Measurements from ENCODE around the gene WDR55. TPM values are rescaled to one million over a fixed set of nuclear protein-coding genes. Genes with fewer than 3 reads are reported as not detected.
"Not testable (repeated sequence)": the region's sequence is repeated elsewhere in the genome, so short reads cannot be mapped to it uniquely, and the experiment has no call there.

The WDR55 gene
- total RNA-seq, 1 donor from 2014 or later, result 28.5 TPM

GRCh38 chr5:140639148-140639981 lies 25.3 kb upstream of the WDR55 start, which contains the start of gene TMCO6:
Gene TMCO6, plus strand, starts transcription at chr5:140639451. Its CDS starts 77 bp downstream, at chr5:140639528.
- Mint-ChIP-seq H3K4me1 (ENCODE audit: unreplicated experiment) (peaks cover 23% of the 10 kb centered on the region), H3K36me3 (ENCODE audit: low read depth, unreplicated experiment) (peaks cover 26% of the 10 kb centered on the region), H3K27me3 (ENCODE audit: unreplicated experiment) (peaks cover 11% of the 10 kb centered on the region), H3K4me3 (ENCODE audit: unreplicated experiment) (peak within 1 kb of the TSS; percentile 91), H3K27ac (ENCODE audit: unreplicated experiment) (peak within 1 kb of the TSS; percentile 78), H3K9me3 (ENCODE audit: unreplicated experiment) (no peaks in the 10 kb centered on the region)
- peak; percentile 39 for TF ChIP-seq CTCF (IDR thresholded peaks at IDR 0.05; ENCODE audit: unreplicated experiment)
- DNase-seq (ENCODE audit: low spot score), result peak; percentile 97

GRCh38 chr5:140641716-140642115 lies 23.0 kb upstream of the WDR55 start:
- no peak overlapping the region for H3K27ac Mint-ChIP-seq (ENCODE audit: unreplicated experiment)
- no peak for TF ChIP-seq CTCF (IDR thresholded peaks at IDR 0.05; ENCODE audit: unreplicated experiment)
- DNase-seq (ENCODE audit: low spot score), result no peak
- peaks cover 26% of the 10 kb centered on the region for H3K4me1 Mint-ChIP-seq (ENCODE audit: unreplicated experiment)
- H3K4me3 Mint-ChIP-seq (ENCODE audit: unreplicated experiment), result no peak overlapping the region
- peaks cover 11% of the 10 kb centered on the region for H3K27me3 Mint-ChIP-seq (ENCODE audit: unreplicated experiment)
- no peaks in the 10 kb centered on the region for H3K9me3 Mint-ChIP-seq (ENCODE audit: unreplicated experiment)
- H3K36me3 Mint-ChIP-seq (ENCODE audit: low read depth, unreplicated experiment), result peaks cover 37% of the 10 kb centered on the region

GRCh38 chr5:140642718-140643117 lies 22.0 kb upstream of the WDR55 start:
- Mint-ChIP-seq H3K27ac (ENCODE audit: unreplicated experiment) (no peak overlapping the region), H3K4me3 (ENCODE audit: unreplicated experiment) (no peak overlapping the region), H3K9me3 (ENCODE audit: unreplicated experiment) (no peaks in the 10 kb centered on the region), H3K27me3 (ENCODE audit: unreplicated experiment) (peaks cover 16% of the 10 kb centered on the region), H3K36me3 (ENCODE audit: low read depth, unreplicated experiment) (peaks cover 41% of the 10 kb centered on the region), H3K4me1 (ENCODE audit: unreplicated experiment) (peaks cover 33% of the 10 kb centered on the region)
- DNase-seq (ENCODE audit: low spot score), result no peak
- TF ChIP-seq CTCF (IDR thresholded peaks at IDR 0.05; ENCODE audit: unreplicated experiment), result no peak

- Mint-ChIP-seq H3K4me1 (ENCODE audit: unreplicated experiment) (peaks cover 18% of the 10 kb centered on the region), H3K4me3 (ENCODE audit: unreplicated experiment) (peak overlapping the region; percentile 100), H3K27me3 (ENCODE audit: unreplicated experiment) (peaks cover 19% of the 10 kb centered on the region), H3K9me3 (ENCODE audit: unreplicated experiment) (no peaks in the 10 kb centered on the region), H3K27ac (ENCODE audit: unreplicated experiment) (peak overlapping the region; percentile 74), H3K36me3 (ENCODE audit: low read depth, unreplicated experiment) (peaks cover 50% of the 10 kb centered on the region)
- TF ChIP-seq CTCF (IDR thresholded peaks at IDR 0.05; ENCODE audit: unreplicated experiment), result no peak
- no peak for DNase-seq (ENCODE audit: low spot score)
Observed at GRCh38 chr5:140647042-140647419, 17.7 kb upstream of the WDR55 start.

- H3K27me3 Mint-ChIP-seq (ENCODE audit: unreplicated experiment), result no peaks in the 10 kb centered on the region
- H3K4me1 Mint-ChIP-seq (ENCODE audit: unreplicated experiment), result peaks cover 3% of the 10 kb centered on the region
- H3K9me3 Mint-ChIP-seq (ENCODE audit: unreplicated experiment), result no peaks in the 10 kb centered on the region
- no peak for TF ChIP-seq CTCF (IDR thresholded peaks at IDR 0.05; ENCODE audit: unreplicated experiment)
- peak overlapping the region; percentile 70 for H3K4me3 Mint-ChIP-seq (ENCODE audit: unreplicated experiment)
- H3K36me3 Mint-ChIP-seq (ENCODE audit: low read depth, unreplicated experiment), result peaks cover 60% of the 10 kb centered on the region
- H3K27ac Mint-ChIP-seq (ENCODE audit: unreplicated experiment), result no peak overlapping the region
- DNase-seq (ENCODE audit: low spot score), result no peak
Observed at GRCh38 chr5:140658870-140659269, 5.8 kb upstream of the WDR55 start.

- not testable (repeated sequence) for H3K4me1 Mint-ChIP-seq (ENCODE audit: unreplicated experiment); H3K27ac Mint-ChIP-seq (ENCODE audit: unreplicated experiment); DNase-seq (ENCODE audit: low spot score); H3K9me3 Mint-ChIP-seq (ENCODE audit: unreplicated experiment); H3K27me3 Mint-ChIP-seq (ENCODE audit: unreplicated experiment)
- peak overlapping the region; percentile 47 for H3K4me3 Mint-ChIP-seq (ENCODE audit: unreplicated experiment)
- H3K36me3 Mint-ChIP-seq (ENCODE audit: low read depth, unreplicated experiment), result peaks cover 48% of the 10 kb centered on the region
Observed at GRCh38 chr5:140660371-140660770, 4.3 kb upstream of the WDR55 start.
